Fibroblast of skin of back (primary cell): ENCODE measurements around the gene ADCY2.
A peak's percentile ranks its signal among the peaks of the same experiment; 100 is the strongest.

Experiments used
- DNase-seq: peaks from one replicate; pipeline ENCODE4 v3.0.0-alpha.2; 2013

ADCY2 gene

DNA sequence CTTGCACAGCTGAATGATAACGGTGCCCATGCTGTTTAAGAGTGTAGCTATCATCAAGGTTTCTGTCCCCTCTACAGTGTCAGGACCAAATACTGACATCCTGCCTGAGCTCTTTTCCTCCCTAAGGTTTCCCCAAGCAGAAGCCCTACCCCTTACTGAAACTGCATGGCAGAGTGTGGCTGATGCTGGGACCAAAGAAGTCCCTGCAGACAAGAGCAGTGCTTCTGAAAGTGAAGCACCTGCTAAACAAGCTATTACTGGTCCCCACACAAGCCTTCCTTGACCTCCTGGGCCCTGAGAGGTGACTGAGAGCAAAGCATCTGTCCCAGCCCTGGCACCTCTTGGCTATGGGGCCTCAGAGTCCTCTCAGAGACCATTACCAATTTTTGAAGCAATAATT, 398.9 kb downstream of the ADCY2 start:
- no peak for DNase-seq

DNA sequence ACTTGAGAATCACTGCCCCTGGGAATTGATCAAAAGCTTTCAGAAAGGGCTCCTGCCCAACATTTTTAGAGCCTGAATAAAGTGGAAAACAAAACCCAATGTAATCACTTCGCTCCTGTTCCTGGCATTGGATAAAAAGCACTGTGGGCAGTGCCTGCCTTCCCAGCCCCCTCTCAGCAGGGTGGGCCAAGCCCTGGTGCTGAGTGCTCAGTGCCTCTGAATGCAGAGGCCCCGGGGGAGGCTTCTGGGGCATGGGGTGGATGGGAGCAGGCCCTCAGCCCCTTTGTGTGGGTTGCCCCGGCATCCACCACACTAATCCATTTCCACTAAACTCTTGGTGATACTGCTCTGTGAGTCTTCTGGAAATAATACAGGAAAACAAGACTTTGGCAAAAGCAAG, 399.4 kb downstream of the ADCY2 start:
- no peak for DNase-seq

DNA sequence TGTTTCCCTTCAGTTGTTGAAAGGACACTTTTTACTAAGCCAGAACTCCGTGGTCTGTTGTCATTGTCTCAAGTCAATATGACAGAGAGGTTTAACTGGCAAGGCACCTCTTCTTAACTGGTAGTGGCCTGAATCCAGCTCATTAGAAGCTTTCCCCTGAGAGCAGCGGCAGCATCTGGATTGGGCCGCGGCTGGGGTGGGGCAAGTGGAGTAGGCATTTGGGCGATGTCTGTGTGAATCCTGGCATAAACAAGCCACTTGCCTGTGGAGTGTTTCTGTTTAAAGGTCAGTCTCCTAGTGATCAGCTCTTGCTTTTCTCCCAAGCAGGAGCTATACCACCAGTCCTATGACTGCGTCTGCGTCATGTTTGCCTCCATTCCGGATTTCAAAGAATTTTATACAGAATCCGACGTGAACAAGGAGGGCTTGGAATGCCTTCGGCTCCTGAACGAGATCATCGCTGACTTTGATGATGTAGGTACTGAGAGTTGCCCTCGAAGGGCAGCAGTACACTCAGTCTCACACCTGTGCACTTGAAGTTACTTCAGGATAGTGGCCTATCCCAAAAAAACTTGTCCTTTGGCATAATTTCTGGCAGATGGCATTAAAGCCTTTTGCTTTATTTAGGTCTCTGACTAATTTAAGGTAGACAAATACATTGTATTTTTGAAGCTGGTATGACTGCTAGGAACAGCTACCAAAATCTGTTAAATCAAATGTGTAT, 406.1 kb downstream of the ADCY2 start:
- DNase-seq, result no peak

DNA sequence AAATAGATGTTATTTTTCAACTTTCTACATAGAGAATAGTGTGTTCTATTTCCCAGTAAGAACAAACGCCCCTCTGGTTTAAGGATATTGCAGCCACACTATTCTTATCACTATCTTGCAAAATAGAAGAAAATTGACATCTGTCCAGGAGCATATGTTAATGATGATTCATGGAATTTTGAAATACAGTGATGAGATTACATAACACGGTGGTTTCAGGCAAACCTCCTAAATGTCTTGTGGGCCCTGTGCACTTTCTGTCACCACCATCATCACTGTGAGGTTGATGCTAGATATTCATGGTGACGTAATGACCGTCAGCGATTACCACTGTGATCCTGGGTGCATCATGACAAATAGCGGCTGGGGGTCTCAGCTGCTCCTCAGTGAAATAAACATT, 406.9 kb downstream of the ADCY2 start:
- DNase-seq, result no peak

DNA sequence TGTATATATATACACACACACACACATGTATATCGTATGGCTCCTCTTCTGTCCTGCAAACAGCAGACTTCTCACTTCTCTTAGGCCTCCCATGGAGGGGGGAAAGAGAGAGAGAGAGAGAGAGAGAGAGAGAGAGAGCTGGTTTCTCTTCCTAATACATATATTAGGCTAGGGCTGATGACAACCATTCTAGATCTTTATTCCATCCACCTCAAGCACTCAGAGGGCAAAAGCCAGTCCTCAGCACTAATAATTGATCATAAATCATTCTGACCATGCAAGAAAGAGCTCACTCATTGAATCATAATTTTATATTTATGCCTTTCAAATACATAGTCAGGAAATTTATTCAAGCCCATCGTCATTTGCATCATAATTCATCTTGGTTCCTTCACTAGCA, 408.0 kb downstream of the ADCY2 start:
- DNase-seq, result no peak

DNA sequence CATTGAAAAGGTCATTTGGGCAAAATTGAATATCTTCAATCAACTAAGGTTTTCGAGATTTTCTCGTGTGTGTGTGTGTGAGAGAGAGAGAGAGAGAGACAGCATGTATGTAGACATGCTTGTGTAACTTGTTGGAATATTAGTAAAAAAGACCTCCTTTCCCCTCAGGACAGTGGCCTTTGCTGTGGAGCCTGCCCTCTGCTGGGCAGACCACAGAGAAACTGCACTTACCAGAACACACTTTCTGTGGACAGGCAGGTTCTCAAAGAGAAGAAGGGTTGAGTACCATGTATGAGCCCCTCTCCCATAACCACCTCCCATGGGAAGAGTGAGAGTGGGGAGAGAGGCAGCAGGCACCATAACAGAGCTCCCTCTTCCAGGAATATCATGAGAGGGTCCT, 409.4 kb downstream of the ADCY2 start:
- DNase-seq, result no peak

DNA sequence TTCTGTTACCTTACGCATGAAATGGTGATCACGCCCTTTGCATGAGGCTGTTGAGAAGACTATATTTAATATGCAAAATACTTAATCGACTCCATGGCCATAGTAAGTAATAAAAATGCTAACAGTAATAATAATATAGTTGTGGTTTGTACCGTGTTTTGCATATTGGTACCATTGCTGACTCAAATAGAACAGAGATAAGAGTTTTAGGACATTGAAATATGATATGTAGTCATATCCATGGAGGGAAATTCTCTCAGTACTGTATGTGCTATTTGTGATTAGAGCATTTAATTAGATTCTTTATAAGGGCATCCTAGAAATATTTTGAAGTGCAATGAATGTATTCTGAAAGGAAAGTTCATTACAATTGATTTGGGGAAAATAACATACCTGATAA, 413.1 kb downstream of the ADCY2 start:
- DNase-seq, result no peak

DNA sequence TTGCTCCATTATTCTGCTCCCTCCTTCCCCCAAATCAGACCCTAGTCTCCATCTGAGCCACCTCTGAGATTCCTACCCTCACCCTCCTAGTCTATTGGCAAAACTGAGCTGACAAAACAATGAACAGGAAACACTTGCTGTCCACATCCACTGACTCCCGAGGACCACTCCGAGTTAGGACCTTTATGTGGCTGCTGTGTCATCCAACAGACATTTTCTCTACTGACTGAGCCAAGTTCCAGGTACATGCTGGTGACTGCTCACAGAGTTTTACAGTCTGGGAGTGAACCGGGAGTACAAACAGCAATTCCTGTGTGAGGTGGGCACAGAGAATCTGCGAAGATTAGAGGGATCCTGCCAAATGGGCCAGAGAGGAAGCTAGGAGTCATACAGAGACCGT, 415.8 kb downstream of the ADCY2 start:
- no peak for DNase-seq

DNA sequence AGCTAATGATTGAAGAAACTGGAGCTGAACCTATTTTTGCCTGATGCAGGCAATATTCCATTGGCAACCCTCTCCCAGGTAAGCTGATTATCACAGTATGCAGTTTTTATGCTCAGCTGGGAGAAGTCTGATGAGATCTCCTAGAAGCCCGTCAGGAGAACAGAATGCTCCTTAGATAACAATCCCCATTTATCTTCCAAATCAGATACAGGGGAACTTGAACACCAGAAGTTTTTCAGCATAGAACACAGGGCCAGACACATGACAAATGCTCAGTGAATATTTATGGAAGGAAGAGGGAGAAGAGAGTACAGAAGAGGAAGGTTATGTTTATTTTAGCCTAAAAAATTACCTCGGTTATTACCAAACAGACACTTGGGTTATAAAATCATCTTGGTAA, 417.1 kb downstream of the ADCY2 start:
- no peak for DNase-seq

DNA sequence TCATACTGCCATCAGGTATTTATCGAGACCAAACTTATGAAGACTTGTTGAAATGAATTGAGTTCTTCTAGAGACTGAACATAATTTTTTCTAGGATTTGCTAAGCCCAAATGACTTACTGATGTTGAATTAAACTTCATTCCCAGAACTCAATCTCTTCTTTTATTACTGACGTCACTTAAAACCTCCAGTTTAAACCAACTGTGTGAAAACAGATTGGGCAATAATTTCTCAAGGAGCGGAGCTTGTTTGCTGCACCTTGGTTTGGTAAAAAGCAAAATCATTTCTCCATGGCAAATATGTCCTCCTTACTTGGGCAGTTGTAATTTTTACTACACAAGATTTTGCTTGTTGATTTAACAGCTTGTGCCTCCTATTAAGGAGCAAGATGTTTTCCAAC, 417.6 kb downstream of the ADCY2 start:
- DNase-seq, result no peak

DNA sequence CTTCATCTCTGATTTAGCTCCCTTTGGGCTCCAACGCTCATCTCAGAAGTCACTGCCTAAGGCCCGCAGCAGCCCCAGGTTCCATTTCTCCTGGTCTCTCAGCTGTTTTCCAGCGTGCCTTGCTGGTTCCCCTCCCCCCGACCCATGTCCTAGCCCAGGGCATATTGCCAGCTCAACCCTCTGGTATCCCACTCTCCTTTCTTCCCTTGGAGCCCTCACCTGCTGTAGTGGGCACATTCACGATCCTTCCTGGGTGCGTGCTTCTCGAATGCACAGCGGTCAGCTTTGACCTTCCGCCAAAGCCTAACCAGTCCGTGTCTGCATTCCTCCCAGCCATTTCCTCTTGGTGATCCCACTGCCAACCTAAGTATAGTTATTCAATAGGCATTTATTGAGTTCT, 418.9 kb downstream of the ADCY2 start:
- DNase-seq, result no peak

DNA sequence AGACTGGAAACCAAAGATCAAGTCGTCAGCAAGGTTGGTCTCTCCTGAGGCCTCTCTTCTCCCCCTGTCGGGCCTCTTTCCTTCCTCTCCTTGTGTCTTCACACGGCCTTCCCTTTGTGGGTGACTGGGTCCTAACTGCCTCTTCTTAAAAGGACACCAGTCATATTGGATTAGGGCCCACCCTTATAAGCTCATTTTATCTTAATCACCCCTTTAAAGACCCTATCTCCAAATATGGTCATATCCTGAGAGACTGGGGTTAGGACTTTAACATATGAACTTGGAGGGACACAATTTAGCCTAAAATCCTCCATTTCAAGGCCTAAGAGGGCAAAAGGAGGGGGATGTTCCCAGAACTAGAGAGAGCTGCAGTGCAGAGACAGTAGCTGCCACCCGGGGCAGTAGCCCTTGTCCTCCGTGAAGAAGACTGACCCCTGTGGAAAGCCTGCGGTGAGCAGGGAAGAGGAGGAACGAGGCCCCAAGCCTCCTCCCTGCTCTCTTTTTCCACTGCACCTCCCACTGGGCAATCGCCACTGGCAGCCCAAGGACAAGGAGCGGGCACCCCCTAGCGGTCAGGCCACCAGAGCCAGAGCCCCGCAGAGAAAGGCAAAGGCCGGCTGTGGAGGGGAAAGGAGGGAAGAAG, 420.1 kb downstream of the ADCY2 start:
- peak; percentile 59 for DNase-seq

DNA sequence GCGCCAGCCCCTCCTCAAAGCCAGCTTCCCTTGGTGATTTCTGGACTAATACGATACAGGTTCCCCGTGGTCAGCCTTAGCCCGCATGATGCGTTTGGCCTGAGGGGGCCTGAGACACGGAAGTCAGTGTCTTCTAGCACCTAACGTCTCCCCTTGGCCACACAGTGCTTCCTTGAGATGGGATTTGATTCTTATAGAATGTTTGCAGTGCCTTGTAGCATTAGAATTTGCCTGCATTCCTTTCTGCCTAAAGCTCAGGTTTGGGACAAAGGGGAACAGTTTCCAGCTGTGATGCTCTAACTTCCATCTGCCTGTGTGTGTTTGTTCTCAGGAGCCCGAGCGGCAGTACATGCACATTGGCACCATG, 420.6 kb downstream of the ADCY2 start:
- DNase-seq, result no peak

DNA sequence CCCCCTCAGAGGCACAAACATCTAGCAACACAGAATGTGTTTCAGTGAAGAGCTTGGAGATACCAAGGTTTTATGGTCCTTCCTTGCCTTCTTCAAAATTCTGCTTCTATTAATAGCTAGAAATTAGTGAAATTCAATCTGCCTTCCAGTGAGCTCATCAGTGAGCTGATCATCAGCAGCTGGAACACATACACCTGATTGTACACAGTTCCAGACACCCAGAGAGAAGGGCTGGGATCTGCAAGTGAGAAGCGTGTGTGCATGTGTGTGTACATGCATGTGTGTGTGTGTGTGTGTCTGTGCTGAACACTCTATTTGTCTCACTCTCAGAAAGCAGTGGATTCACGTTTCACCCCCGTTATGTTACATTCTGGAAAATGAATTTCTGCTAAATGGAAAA, 426.5 kb downstream of the ADCY2 start:
- no peak for DNase-seq

DNA sequence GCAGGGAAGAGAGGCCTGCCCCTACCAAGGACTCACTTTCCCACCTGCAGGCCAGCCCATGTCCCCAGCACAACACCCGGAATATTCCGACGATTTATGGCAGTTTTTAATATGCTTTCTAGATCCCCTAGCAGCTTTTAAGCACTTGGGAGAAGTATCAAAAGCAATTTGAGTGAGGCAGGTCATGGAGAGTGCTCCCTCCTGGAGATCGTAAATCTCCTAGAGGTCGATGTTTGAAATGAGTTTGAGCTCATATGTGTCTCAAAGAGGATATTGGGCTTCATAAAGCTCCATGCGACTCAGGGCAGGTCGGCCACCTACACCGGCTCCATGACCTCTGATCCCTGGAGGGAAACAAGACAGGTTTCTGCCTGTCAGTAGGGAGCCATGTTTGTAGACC, 427.7 kb downstream of the ADCY2 start:
- no peak for DNase-seq

DNA sequence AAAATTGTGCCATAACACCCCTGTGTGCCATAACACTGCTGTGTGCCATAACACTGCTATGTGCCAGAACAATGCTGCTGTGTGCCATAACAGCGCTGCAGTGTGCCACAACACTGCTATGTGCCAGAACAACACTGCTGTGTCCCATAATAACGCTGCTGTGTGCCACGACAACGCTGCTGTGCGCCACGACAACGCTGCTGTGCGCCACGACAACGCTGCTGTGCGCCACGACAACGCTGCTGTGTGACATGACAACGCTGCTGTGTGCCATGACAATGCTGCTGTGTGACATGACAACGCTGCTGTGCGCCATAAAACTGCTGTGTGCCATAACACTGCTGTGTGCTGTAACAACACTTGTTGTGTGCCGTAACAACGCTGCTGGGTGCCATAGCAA, 429.1 kb downstream of the ADCY2 start:
- DNase-seq, result no peak

DNA sequence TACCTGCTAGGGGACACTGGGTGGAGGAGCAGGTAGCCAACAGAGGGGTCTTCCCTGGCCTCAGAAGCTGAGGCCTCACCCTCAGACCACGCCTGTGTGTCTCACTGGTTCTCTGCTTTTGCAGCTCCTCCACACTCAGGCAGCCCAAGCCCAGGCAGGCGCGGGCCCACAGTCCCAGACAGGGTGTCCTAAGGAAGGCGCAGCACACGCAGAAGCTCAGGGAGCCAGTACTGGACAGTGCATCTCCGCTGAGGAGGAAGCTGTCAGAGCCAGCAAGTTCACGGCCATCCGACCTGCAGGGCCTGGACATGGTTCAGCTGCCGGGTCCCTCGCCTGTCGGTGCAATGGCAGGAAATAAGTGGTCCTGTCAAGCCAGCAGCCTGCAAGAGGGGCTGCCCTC, 429.7 kb downstream of the ADCY2 start:
- no peak for DNase-seq

DNA sequence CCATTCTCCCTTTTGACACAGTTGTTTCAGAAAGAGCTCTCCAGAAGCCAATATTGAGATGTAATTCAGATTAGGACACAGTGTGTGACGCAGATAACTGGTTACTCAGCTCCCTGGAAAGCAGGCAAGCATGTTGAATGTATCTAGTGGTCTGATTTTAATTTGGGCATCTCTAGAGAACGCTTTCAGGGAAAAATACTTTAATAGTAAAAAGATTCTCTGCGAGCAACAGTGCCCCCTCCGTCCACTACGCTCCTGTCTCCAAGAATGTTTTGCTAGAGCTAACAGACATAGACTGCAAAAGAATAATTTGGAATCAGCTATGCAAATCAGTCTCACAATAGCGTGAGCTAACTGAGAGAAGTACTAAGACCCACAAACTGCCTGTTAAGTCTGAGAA, 431.7 kb downstream of the ADCY2 start:
- no peak for DNase-seq

DNA sequence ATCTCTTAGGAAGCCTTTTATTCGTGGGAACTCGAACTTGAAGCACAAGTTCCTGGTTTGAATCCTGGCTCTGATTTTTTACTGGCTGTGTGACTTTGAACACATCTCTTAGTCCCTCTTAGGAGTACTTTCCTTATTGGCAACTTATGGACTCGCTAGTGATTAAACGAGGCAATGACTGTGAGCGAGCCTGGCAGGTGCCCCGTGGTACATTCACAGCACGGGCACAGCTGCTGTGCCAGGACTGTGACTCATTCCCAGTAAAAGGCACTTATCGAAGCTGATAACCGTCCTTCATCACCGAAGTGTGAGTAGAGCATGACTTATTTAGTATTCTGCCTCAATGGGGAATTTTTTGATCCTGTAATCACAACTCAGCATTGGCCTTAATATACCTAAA, 432.3 kb downstream of the ADCY2 start:
- DNase-seq, result no peak

DNA sequence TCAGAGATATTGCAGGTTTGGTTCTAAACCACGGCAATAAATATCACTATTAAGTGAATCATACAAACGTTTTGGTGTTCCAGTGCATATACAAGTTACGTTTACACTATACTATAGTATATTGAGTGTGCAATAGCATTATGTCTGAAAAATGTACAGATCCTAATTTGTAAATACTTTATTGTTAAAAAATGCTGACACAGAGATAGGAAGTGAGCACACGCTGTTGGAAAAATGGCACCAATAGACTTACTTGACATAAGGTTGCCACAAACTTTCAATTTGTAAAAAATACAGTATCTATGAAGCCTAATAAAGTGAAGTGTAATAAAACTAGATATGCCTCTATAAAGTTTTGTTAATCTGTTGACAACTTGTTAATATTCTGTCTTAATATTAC, 439.0 kb downstream of the ADCY2 start:
- DNase-seq, result no peak

DNA sequence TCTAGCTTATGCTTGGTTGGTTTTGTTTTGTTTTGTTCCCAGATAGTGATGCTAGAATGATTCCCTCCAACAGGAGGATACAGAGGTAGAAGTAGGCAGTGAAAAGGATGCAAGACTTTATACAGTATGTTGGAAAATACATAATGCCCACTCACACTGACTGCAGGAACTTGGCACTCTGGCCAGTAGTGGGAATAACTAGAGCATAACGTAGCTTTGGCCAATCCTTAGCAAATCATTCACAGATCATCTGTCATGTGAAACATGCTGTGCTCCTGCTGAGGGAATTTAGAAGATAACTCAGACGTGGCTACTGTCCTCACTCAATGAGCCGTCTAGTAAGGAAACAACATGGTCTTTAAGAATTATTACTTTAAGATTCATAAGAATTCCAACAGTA, 441.5 kb downstream of the ADCY2 start:
- no peak for DNase-seq

DNA sequence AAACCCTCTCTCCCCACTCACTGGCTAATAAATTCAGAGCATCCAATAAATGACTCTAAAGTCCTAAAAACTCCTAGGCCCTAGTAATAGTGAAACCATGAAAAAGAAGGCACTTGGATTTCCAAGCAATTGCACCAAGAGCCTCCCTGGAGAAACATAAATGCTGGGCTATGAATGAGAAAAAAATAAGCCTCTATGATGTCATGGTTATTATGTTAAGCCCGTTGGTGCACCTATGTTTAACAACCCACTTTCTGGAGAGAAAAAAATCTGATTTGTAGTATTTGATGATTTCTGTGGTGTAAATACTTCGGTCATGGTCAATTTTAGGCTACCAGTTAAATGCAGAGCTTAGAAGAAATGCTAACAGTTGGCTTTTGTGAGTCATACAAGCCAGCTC, 446.6 kb downstream of the ADCY2 start:
- no peak for DNase-seq

DNA sequence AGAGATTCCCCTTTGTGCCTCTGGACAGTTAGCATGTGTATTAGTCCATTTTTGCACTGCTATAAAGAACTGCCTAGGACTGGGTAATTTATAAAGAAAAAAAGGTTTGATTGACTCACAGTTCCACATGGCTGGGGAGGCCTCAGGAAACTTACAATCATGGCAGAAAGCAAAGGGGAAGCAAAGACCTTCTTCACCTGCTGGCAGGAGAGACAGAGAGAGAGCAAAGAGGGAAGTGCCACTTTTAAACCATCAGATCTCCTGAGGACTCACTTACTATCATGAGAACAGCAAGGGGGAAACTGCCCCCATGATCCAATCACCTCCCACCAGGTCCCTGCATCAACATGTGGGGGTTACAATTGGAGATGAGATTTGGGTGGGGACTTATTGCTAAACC, 449.0 kb downstream of the ADCY2 start:
- no peak for DNase-seq

DNA sequence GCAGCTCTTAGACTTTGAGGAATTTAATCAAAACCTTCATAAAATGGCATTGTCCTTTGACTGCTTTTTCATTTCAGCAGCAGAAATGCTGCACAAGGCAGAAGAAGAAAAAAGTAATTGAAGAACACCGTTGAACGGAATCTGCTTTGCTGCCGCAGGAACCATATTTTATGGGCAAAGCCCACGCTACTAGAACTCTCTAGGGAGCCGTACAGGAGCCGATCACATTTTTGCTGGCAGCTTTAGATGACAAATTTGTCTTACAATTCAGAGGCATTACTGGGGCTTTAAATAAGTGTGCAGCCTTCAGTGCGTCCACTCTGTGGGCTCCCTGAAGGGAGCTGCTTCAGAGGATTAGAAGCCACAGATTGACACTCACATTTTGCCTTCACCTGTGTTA, 449.6 kb downstream of the ADCY2 start:
- DNase-seq, result no peak

DNA sequence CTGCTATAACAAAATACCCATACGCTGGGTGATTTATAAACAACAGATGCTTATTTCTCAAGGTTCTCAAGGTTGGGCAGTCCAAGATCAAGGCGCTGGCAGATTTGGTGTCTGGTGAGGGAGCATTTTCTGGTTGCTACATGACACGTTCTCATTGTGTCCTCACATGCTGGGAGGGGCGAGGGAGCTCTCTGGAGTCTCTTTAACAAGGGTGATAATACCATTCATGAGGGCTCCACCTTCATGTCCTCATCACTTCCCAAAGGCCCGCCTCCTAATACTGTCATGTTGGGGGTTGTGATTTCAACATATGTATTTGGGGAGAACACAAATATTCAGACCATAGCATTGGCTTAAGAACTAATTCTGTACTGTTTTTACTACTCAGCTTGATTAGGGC, 450.4 kb downstream of the ADCY2 start:
- DNase-seq, result no peak
